Measurements from ENCODE around the gene ZNF784.

Gene ZNF784

GRCh38 chr19:55652311-55653128, 28.2 kb upstream of the ZNF784 start:
- Histone ChIP-seq H4K20me1 (ENCODE audit: insufficient read depth, low read length) (no peaks in the 10 kb centered on the region; the same call in 1 of the 2 replicates), H3K9me2 (ENCODE audit: low read depth, low read length) (no peaks in the 10 kb centered on the region), H3K27me3 (ENCODE audit: insufficient read depth, low read length) (no peaks in the 10 kb centered on the region), H3K9ac (ENCODE audit: low read length) (no peak overlapping the region; the same call in 1 of the 2 replicates), H3K4me1 (ENCODE audit: insufficient read depth, low read length, severe bottlenecking) (peaks cover 33% of the 10 kb centered on the region), H3K79me2 (ENCODE audit: insufficient read depth, low read length) (peaks cover 21% of the 10 kb centered on the region), H2AFZ (ENCODE audit: low read length) (no peak overlapping the region), H3K4me3 (ENCODE audit: low read depth, low read length, poor library complexity, severe bottlenecking) (no peak overlapping the region), H3F3A (ENCODE audit: insufficient read depth, low read length) (no peaks in the 10 kb centered on the region), H3K27ac (ENCODE audit: low read depth, low read length, poor library complexity, severe bottlenecking) (no peak overlapping the region), H3K4me2 (ENCODE audit: low read length) (no peak overlapping the region), H3K36me3 (ENCODE audit: insufficient read depth, low read length) (peaks cover 35% of the 10 kb centered on the region), H3K9me3 (ENCODE audit: low read length) (no peaks in the 10 kb centered on the region)
- TF ChIP-seq CTCF (IDR thresholded peaks at IDR 0.05; ENCODE audit: low read length): no peak
- TF ChIP-seq EZH2 (IDR thresholded peaks at IDR 0.05; ENCODE audit: borderline replicate concordance, low read length): no peak

DNA sequence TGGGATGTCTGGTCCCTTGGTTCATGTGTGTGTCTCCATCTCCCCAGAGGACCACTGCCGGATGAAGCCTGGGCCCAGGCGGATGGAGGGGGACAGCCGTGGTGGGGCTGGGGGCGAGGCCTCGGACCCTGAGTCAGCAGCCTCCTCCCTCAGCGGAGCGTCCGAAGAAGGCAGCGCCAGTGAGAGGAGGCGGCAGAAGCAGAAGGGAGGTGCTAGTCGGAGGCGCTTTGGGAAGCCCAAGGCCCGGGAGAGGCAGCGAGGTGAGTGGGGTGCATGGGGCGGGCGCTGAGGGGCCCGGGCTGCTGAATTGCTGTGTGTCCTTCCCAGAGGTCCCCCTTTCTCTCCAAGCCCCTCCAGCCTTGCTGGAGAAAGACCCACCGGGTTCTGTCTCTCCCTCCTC, 26.9 kb upstream of the ZNF784 start:
- H3K79me2 ChIP-seq (ENCODE audit: insufficient read depth, low read length): peaks cover 8% of the 10 kb centered on the region
- H2AFZ ChIP-seq (ENCODE audit: low read length): no peak overlapping the region
- H3K4me1 ChIP-seq (ENCODE audit: insufficient read depth, low read length, severe bottlenecking): peaks cover 32% of the 10 kb centered on the region
- no peaks in the 10 kb centered on the region for H3K27me3 ChIP-seq (ENCODE audit: insufficient read depth, low read length)
- H3K9me3 ChIP-seq (ENCODE audit: low read length): no peaks in the 10 kb centered on the region
- H4K20me1 ChIP-seq (ENCODE audit: insufficient read depth, low read length): no peaks in the 10 kb centered on the region
- no peak overlapping the region for H3K4me3 ChIP-seq (ENCODE audit: low read depth, low read length, poor library complexity, severe bottlenecking)
- no peaks in the 10 kb centered on the region for H3K9me2 ChIP-seq (ENCODE audit: low read depth, low read length)
- peaks cover 6% of the 10 kb centered on the region; the same call in 1 of the 2 replicates for H3F3A ChIP-seq (ENCODE audit: insufficient read depth, low read length)
- no peak overlapping the region for H3K4me2 ChIP-seq (ENCODE audit: low read length)
- H3K36me3 ChIP-seq (ENCODE audit: insufficient read depth, low read length): peaks cover 23% of the 10 kb centered on the region
- no peak overlapping the region for H3K9ac ChIP-seq (ENCODE audit: low read length)
- TF ChIP-seq EZH2 (IDR thresholded peaks at IDR 0.05; ENCODE audit: borderline replicate concordance, low read length) (no peak), CTCF (IDR thresholded peaks at IDR 0.05; ENCODE audit: low read length) (no peak)
- no peak overlapping the region for H3K27ac ChIP-seq (ENCODE audit: low read depth, low read length, poor library complexity, severe bottlenecking)

- H3K4me1 ChIP-seq (ENCODE audit: insufficient read depth, low read length, severe bottlenecking): peaks cover 31% of the 10 kb centered on the region
- no peak overlapping the region for H3K4me2 ChIP-seq (ENCODE audit: low read length)
- no peaks in the 10 kb centered on the region for H3K9me3 ChIP-seq (ENCODE audit: low read length)
- H3F3A ChIP-seq (ENCODE audit: insufficient read depth, low read length): peaks cover 6% of the 10 kb centered on the region; the same call in 1 of the 2 replicates
- peaks cover 21% of the 10 kb centered on the region for H3K36me3 ChIP-seq (ENCODE audit: insufficient read depth, low read length)
- H3K4me3 ChIP-seq (ENCODE audit: low read depth, low read length, poor library complexity, severe bottlenecking): no peak overlapping the region
- no peak overlapping the region for H3K9ac ChIP-seq (ENCODE audit: low read length)
- H2AFZ ChIP-seq (ENCODE audit: low read length): no peak overlapping the region
- no peak overlapping the region for H3K27ac ChIP-seq (ENCODE audit: low read depth, low read length, poor library complexity, severe bottlenecking)
- H3K79me2 ChIP-seq (ENCODE audit: insufficient read depth, low read length): peaks cover 3% of the 10 kb centered on the region
- no peak for TF ChIP-seq EZH2 (IDR thresholded peaks at IDR 0.05; ENCODE audit: borderline replicate concordance, low read length)
- no peak for TF ChIP-seq CTCF (IDR thresholded peaks at IDR 0.05; ENCODE audit: low read length)
- no peaks in the 10 kb centered on the region for H3K27me3 ChIP-seq (ENCODE audit: insufficient read depth, low read length)
- no peaks in the 10 kb centered on the region for H4K20me1 ChIP-seq (ENCODE audit: insufficient read depth, low read length)
- H3K9me2 ChIP-seq (ENCODE audit: low read depth, low read length): no peaks in the 10 kb centered on the region
These were observed 26.4 kb upstream of the ZNF784 start for GRCh38 chr19:55650602-55651230.
